ENCODE results near the gene RPA3.
"Not testable (repeated sequence)": the region's sequence is repeated elsewhere in the genome, so short reads cannot be mapped to it uniquely, and the experiment has no call there.

The RPA3 gene

DNA sequence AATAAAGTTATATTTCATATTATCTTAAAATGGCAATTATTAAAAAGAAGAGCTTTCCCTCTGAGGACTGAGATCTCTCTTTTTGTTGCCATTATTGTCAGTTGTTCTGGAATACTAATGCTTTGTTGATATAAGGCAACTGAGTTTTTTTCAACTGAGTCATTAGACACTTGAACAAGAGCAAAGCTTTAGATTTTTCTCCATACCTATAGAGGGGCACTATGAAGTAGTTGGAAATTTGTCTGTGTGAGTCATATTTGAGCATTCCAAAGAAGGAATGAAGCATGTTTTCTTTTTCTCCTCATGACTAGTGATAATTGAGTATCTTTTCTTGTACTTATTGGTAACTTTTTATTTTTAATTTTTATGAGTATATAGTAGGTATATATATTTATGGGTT lies 24.5 kb downstream of the RPA3 start:
- peak; percentile 94 for DNase-seq

DNA sequence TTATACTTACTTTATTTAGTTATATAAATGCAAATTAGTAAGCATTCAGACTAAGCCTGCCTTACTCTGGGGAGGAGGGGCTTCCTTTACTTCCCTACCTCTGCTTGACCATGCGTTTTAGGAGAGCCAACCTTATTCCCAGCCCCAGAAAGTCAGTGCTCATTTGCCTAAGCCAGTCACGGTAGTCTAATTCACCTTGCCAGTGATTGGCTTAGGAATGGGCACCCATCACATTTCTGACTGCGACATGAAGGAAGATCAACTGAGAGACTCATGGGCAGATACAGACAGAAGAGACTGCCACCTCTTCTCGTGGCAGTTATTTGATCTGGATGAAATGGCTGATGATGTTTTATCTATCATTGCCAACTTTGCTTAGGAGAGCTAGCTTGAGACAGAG lies 29.5 kb downstream of the RPA3 start:
- no peak for DNase-seq

DNA sequence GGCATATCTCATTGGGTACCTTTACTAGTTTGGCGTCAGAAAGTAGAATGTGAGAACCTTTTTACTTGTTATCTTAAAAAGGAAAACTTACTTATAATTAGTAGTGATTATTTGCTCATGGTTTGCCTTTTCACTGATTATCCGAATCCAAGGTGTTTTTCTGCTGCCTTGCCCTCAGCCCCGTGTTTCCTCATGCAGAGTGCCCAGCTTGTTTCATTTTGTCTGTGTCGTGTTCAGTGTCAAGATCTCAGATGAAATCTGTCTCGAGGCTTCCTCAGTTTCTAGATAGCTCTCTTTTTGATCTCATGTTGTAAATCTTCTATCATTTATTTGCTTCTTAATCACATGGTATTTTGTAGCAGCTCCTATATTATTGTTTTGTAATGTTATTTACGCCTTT lies 30.1 kb downstream of the RPA3 start:
- no peak for DNase-seq

DNA sequence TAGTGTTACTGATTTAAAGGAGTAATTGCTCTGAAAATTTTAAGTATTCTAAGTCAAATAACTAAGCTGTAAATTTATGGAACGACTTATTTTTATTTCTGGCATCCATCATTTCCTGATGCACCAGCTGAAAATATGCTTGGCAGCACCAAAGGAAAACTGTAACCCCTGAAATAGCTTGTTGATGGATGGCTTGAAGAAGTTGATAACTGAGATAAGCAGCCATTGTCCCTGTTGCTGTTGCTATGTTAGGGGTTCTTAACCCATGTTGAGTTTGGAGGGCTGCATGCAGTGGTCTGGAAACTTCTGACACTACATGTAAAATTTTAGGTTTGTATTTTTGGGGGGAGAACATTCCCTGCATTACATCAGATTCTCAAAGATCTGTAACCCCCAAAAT lies 30.6 kb downstream of the RPA3 start:
- no peak for DNase-seq

DNA sequence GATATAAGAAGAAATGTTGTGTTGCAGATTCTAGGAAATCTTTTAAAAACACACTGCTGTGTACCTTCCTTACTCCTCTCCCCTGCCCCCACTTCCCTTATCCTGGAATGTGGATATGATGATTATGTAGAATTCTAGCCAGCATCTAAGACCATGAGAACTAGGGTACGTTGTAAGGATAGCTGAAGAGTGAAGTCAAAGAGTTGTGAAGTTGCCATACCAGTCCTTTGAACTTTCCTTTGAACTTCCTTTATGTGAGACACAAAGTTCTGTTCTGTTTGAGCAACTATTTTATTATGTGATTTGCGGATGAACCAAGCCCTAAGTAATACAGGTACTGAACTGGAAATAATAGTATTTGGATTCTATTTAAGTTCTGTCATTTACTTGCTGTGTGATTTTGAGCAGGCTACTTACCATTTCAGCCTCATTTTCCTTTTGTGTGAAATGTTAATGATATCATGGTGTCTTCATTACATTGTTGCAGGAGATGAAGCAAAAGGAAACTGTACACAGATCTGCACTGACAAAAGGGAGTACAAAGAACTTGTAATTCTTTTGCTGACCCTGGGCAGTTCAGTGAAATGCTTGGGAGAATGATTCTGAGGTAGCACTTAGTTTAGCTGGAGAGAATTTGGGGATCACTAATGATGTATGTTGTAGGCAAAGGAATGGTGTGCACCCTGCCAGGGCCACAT lies 31.4 kb downstream of the RPA3 start:
- peak; percentile 9 for DNase-seq

DNA sequence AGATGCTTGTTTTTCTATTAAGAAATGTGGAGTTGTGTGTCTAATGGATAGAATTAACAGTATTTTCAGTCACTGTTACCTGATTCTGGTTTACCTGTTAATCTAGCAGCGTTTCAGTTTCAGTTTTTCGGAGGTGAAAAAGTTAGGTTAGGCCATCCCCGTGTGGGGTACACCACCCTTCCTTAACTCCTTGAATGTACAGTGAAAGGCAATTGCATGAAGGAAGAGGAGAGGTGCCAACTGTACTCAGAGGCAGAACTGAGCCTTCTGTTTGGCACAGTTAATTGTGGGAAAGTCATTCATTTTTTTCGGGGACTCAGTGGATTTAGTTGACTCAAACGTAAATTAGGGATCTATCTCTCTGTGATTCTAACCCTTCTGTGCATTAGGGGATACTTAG lies 35.5 kb downstream of the RPA3 start:
- DNase-seq = no peak

DNA sequence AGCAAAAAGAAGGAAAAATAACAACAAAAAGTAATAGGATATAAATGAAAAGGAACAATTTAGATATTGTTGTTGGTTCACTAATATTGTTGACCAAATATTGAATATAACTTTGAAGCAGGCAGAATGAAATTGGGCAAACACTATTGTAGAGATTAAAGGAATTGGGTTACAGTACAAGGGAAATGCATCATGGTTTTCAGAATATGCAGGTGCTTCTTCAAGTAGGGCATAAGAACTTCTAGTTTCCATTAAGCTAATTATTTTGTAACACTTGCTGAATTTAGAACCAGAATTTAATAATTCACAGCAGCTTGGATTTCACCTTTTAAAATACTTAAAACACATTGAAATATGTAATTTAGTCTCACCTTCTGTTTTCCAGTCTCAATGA lies 36.5 kb downstream of the RPA3 start:
- DNase-seq = no peak

DNA sequence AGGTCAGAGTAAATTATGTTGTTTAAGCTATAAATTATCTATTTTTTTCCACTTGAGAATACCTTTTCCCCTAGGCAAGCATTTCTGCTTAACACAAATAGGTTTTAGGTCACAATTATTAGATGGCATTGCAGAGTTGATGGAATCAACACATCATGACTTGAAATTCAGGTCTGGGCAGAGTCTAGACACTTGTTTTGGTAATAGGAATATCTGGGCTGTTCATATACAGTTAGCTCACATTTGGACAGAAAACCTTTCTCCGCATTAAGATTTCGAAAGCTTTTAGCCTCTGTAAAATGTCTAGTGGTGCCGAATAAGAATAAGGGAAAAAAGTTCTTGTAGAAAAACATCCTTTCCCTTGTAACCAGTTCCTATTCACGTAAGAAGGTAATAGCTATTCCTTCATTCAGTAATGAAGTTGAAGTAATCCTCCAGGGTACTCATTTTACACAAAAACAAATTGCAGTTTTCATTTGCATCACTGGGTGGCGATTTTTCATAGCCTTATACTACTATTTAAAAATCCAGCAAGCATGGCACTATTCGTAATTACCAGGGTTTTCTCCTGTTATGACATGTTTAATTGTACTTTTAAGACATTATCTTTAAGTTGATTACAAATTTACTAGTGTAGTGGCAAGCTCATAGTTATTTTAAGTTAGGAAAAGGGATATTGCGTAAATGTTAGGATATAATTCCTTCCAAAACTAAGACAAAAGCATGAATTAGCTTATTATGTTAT lies 37.0 kb downstream of the RPA3 start:
- peak; percentile 57 for DNase-seq

DNA sequence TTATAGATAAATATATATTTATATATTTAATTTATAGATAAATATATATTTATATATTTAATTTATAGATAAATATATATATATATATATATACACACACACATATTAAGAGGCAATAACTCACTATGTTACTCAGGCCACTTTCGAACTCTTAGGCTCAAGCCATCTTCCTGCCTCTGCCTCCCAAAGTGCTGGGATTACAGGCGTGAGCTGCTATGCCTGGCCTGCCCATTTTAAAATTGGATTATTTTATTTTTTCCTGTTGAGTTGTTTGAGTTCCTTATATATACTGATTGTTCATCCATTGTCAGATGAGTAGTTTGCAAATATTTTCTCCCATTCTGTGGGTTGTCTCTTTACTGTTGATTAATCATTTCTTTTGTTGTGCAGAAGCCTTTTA lies 38.8 kb downstream of the RPA3 start:
- DNase-seq = not testable (repeated sequence)

DNA sequence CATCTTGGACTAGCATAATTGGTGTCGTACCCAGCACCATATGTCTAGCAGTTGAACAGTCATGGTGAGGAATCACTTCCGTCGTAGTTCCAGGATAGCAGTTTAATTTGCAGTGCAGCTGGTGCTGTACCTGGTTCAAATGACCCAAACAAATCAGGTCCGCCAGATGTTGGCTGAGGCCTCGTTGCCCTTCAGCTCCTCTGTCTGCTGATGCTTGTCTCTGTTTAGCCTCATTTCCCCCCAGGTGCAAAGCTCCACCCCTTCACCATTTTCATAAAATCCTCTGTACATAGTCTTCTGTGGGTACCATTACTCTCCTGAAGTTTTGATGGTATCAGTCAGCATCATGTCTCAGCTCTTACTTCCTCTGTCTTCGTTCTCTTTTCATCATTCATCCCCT lies 42.7 kb downstream of the RPA3 start:
- no peak for DNase-seq

DNA sequence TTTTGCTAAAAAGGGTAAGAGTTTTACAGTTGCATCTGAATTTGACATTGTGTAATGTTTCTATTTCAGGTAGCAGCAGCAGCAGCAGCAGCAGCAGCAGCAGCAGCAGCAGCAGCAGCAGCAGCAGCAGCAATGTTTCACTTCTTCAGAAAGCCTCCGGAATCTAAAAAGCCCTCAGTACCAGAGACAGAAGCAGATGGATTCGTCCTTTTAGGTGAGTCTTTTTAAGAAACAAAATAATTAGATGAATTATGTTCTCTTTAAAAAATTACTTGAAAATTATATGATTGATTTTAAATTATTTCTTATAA lies 45.2 kb downstream of the RPA3 start:
- DNase-seq = no peak

DNA sequence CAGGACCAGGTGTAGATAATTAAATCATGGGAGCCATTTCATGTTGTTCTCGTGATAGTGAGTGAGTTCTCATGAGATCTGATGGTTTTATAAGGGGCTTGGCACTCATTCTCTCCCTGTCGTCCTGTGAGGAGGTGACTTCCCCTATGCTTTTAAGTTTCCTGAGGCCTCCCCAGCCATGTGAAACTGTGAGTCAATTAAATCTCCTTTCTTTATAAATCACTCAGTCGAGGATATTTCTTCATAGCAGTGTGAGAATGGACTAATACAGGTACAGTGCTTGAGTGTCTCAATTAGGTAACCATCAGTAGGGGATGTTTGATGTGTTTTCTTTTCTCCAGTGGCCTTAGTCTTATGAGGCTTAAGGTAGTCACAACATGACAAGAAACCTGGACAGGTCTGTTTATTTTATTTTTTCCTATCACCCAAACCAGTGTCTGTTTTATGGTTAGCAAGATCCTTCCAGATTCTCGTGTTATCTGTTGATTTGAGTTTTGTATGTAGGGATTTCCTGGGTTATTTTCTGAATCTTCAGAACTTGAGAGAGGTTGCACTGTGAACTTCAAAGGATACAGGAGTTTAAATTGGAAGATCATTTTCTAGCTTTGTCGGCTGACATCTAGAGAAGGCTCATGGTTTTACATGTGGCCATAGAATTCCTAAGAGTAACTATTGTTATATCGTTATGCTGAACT lies 45.7 kb downstream of the RPA3 start:
- DNase-seq = no peak

DNA sequence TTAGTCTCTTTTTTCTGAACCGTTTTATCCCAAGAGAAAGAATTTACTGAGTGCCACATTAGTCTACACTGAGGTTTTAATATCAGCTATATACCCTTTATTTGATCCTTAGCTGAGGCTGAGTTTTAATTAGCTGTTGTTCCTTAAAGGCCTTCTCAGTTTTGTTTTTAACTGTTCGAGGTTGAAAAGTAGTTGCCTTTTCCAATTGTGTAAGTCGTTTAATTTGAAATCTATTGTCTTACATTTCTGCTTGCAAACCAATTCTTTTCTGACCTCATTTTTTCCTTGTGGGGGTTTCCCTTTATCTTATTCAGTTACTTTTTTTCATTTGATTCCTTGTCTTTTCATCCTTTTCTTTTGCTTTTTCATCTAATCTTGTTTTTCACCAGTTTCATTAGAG lies 47.0 kb downstream of the RPA3 start:
- no peak for DNase-seq

DNA sequence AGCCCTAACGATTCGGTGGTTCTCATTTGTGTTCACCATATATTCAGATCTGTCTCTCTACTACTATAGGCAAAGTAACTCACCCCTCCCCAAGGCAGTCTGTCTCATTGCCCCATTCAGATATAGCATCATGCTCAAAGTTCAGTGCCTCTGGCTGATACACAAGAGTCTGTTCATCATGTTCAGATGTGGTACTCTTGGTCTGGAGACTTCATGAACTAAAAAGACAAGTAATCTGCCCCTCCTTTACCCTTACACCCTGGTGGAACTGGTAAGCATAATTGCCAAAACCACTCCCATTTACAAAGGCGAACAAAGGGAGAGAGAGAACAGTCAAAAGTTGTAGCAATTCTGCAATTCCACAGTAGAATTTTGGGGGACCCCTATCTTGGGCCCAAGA lies 47.9 kb downstream of the RPA3 start:
- no peak for DNase-seq

DNA sequence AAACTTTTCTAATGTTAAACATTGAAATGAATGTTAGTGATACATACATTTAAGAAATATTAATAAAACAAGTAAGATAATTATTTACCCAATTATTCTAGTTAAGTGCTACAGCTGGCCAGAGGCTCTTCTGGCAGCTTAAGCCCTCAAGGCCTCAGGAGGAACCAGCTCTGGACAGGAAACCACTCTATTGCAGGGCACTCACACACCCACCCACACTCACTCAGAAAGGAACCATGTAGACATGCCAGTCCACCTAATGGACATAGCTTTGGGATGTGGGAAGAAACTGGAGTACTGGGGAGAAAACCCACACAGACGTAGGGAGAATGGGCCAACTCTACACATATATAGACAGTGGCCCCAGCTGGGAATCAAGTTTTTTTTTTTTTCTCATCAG lies 49.7 kb downstream of the RPA3 start:
- DNase-seq = no peak

DNA sequence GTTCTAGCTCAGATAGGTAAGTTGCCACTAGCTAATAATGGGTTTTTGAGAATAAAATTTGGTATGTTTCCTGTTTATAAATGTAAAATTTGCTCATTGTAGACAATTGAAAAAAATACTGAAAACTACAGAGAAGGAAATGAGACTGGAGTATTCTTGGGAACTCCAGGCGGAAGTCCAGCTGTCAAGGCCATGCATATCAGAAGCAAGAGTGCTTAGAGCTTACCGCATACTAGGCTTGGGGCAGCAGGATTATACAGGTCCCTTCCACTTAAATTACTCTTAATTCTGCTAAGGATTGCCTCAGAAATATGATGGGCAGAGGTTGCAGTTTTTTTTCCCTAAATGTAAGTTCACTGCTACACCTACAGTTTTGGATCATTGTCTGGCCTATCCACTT lies 51.2 kb downstream of the RPA3 start:
- DNase-seq = no peak

DNA sequence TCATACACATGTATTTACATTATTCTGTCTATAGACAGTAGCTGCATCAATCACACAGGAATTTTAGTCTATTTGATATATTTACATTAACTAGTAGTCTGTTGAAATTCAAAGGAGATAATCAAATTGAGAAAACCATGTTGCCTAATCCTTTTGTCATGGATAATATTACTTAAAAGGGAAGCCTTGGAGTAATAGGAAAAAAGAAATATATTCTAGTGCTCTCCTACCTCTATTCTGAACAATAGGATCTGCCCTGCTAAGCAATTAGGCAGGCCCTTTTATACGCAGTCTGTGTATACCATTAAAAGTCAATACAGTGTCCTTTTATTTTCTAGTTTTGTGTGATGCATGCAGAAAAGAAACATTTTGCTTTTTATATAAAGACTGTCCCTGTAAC lies 53.4 kb downstream of the RPA3 start:
- DNase-seq = no peak

DNA sequence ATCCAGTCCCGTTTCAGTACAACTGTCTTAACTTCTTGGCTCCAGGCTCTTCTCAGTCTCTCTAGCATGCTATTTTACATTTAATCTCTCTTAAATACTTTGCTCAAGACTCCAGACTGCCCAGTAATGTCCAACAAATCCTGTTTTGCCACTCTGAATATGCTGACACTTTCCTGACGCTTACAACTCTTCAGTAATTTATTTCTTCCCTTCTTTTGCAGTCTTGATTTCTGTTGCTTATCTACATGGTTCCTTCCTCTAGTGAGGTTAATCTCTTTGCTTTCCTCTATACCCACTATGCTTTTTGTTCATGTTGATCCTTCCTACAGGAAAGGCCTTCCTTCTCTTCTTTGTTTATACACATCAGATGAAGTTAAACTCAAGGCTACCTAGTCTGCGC lies 54.1 kb downstream of the RPA3 start:
- DNase-seq = no peak

DNA sequence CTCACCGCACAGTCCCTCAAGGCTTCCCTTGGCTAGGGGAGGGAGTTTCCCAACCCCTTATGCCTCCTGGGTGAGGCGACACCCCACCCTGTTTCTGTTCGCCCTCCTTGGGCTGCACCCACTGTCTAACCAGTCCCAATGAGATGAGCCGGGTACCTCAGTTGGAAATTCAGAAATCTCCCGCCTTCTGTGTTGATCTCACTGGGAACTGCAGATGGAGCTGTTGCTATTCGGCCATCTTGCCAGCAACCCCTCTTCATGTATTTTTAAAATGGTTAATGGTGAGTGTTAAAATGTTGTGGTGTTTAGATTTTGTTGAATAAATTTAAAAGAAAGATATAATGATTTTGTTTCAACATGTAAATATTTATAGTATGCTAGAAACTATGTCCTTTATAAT lies 55.9 kb downstream of the RPA3 start:
- no peak for DNase-seq

DNA sequence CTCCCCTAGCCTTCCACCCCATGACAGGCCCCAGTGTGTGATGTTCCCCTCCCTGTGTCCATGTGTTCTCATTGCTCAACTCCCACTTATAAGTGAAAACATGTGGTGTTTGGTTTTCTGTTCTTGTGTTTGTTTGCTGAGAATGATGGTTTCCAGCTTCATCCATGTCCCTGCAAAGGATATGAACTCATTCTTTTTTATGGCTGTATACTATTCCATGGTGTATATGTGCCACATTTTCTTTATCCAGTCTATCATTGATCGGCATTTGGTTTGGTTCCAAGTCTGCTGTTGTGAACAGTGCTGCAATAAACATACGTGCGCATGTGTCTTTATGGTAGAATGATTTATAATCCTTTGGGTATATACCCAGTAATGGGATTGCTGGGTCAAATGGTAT lies 61.9 kb downstream of the RPA3 start:
- not testable (repeated sequence) for DNase-seq

DNA sequence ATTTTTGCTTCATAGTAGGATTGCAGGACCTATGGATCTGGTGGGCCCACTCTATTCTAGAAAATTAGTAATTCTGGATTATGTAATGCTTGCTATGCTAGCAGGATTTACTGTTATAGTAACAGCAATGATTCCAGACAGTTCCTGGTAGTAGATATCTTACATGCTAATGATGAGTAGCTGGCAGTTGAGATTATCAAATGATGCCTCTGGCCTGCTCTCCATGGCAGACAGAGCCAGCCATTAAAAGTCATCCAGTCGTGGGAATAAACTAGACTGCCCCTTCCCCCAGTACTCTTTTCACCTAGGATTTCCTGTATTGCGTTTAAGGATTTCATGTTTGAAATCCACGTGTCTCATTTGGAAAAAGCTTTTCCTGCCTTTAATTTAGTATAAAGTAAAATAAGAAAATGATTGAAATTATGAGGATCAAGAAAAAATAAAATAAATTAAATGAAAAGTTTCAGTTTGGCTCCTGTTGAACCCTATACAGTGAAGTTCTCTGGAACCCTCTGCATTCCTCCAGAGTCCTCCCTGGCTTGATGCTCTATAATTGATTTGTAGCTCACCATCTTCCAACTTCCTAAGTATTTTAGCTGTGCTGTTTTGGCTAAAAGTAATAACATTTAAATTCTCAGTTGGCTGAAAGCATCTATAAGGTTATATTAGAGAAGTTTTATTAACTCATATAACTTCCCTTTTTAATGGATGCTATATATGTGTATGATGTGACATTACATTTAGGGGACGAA lies 63.3 kb downstream of the RPA3 start:
- no peak for DNase-seq

DNA sequence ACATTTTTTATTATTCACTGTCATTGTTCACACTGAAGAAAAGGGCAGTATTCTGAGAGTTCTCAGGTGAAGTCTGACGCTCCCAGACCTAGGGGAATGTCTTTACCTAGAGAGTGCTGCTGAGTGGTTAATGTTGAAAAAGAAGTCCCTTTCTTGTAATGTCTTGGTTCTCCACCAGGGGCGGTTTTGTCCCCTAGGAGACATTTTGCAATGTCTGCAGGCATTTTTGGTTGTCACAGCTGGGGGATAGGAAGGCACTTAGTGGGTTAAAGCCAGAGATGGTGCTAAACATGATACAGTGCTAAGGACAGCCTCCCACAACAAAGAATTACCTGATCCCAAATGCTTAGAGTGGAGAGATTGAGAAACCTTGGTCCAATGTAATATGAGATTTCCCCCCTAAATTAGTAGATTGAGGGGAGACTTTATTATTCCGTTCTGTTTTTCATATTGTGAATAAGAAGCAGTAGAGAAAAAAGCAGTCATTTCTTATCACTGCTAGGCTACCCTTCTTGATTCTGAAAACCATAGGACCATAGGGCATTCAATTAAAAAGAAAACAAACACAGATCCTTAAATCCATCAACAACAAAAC lies 64.7 kb downstream of the RPA3 start:
- no peak for DNase-seq

Measured in fibroblast of skin of back (primary cell).